B cell (primary cell): ENCODE results near the gene ACTR2.

ENCODE experiments used
- EZH2 ChIP-seq: IDR thresholded peaks from 2 replicates; pipeline ENCODE4 v1.6.1; 2012; ENCODE audit warnings: borderline replicate concordance, low read depth, mild to moderate bottlenecking, moderate library complexity, low read length; ENCODE audit not compliant: insufficient read depth, poor library complexity, severe bottlenecking
- TF ChIP-seq, protein P1 (sequence below): fragments of 200-600 bp; IDR thresholded peaks from one replicate; pipeline ENCODE4 v1.8.0; 2022; ENCODE audit warnings: antibody characterized with exemption, mild to moderate bottlenecking

DNA sequence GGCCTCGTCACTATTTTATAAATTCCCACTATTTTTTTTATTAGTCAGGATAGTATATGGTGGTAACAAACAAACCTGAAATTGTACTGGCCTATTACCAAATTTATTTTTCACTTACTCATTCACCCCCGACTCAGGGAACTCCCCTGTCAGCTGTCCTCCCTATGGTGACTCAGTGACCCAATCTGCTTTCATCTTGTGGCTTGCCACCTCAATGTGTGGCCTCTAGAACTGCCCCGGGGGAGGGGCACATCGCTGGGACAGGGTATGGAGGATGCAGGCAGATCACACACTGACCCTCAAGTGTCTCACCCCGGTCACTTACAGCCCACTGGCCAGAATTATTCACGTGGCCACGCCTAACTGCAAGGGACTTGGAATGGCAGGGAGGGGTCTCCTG, 71.6 kb downstream of the ACTR2 start:
- TF ChIP-seq, protein P1, sequence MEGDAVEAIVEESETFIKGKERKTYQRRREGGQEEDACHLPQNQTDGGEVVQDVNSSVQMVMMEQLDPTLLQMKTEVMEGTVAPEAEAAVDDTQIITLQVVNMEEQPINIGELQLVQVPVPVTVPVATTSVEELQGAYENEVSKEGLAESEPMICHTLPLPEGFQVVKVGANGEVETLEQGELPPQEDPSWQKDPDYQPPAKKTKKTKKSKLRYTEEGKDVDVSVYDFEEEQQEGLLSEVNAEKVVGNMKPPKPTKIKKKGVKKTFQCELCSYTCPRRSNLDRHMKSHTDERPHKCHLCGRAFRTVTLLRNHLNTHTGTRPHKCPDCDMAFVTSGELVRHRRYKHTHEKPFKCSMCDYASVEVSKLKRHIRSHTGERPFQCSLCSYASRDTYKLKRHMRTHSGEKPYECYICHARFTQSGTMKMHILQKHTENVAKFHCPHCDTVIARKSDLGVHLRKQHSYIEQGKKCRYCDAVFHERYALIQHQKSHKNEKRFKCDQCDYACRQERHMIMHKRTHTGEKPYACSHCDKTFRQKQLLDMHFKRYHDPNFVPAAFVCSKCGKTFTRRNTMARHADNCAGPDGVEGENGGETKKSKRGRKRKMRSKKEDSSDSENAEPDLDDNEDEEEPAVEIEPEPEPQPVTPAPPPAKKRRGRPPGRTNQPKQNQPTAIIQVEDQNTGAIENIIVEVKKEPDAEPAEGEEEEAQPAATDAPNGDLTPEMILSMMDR: no peak
- TF ChIP-seq EZH2: no peak
